HCT116 (cell line): ENCODE measurements around the gene GLRA2. TPM values are rescaled to one million over a fixed set of nuclear protein-coding genes. Genes with fewer than 3 reads are reported as not detected.

Experiments
- ATAC-seq: fragments of 200-7000 bp; cut with Tn5 transposase; 2 replicates; pipeline ENCODE4 v1.9.1; 2020; ENCODE audit warnings: mild to moderate bottlenecking, moderate library complexity
- BruUV-seq: library from RNA; stranded (reverse); fragments of 400-500 nt; replicated peaks from 2 replicates; lab custom pipeline; 2021; lab: Mats Ljungman, UMichigan
- CTCF ChIA-PET: fragments of 300-600 bp; sonication (Branson Sonifier 250); formaldehyde crosslinking; loops from one replicate; lab custom pipeline; 2021; ENCODE audit warnings: antibody characterized with exemption; lab: Charles Lee
- POLR2A ChIA-PET: fragments of 300-600, 350-600 bp; sonication (Branson Sonifier 250); formaldehyde crosslinking; loops from one replicate; lab custom pipeline; 2021; ENCODE audit warnings: antibody characterized with exemption; lab: Charles Lee
- RAD21 ChIA-PET, 2 experiments: fragments of 300-600 bp; sonication (Branson Sonifier 250); formaldehyde crosslinking; loops; one replicate each; lab custom pipeline; 2023; ENCODE audit warnings: low total read pairs in 2 of 2; ENCODE audit not compliant: uncharacterized antibody in 2 of 2, unreplicated experiment in 2 of 2, low non-redundant PET in 1 of 2; lab: Charles Lee
- DNase-seq: peaks from one replicate; pipeline ENCODE4 v3.0.0-alpha.2; 2010; ENCODE audit warnings: low read depth, low spot score
- H2AFZ ChIP-seq: fragments of 200-600 bp; shearing (Covaris generic), sonication (generic); 2 replicates; pipeline ENCODE4 v1.6.1; 2017; ENCODE audit warnings: low read depth, mixed run types, mixed read lengths, antibody characterized with exemption, low read length; ENCODE audit not compliant: poor library complexity, severe bottlenecking
- H3K27ac ChIP-seq: 2 replicates; pipeline ENCODE4 v1.5.1; 2012; ENCODE audit warnings: low read depth, low read length
- H3K27me3 ChIP-seq: fragments of 200-600 bp; sonication (generic); 2 replicates; pipeline ENCODE4 v1.6.1; 2016; ENCODE audit warnings: mixed run types, low read length, mixed read lengths; ENCODE audit not compliant: insufficient read depth
- H3K36me3 ChIP-seq, 2 experiments: fragments of 200-500 bp in 1 of 2; fragments of 200-600 bp in 1 of 2; sonication (Bioruptor generic) in 1 of 2; sonication (generic) in 1 of 2; 2 replicates each; pipeline versions ENCODE4 v1.5.1 to v1.6.1; 2014 to 2016; ENCODE audit warnings: low read length in 2 of 2, inconsistent platforms in 1 of 2, mixed read lengths in 1 of 2, mixed run types in 1 of 2; ENCODE audit not compliant: insufficient read depth in 2 of 2, control insufficient read depth in 1 of 2
- H3K4me1 ChIP-seq, 2 experiments: fragments of 200-600 bp in 1 of 2; sonication (generic) in 1 of 2; 2 replicates each; pipeline versions ENCODE4 v1.5.1 to v1.6.1; 2012 to 2017; ENCODE audit warnings: low read length in 2 of 2, inconsistent platforms in 1 of 2, mild to moderate bottlenecking in 1 of 2, mixed read lengths in 1 of 2, mixed run types in 1 of 2, moderate library complexity in 1 of 2; ENCODE audit not compliant: insufficient read depth in 2 of 2, control insufficient read depth in 1 of 2
- H3K4me2 ChIP-seq: fragments of 200-600 bp; sonication (generic); 2 replicates; pipeline ENCODE4 v1.6.1; 2017; ENCODE audit warnings: mixed run types, low read length, mixed read lengths
- H3K4me3 ChIP-seq, 2 experiments: fragments of 200-600 bp in 1 of 2; sonication (generic) in 1 of 2; replicated peaks in 1 of 2; 2 replicates each; pipeline ENCODE4 v1.5.1; 2011 to 2016; ENCODE audit warnings: low read length in 2 of 2, control low read depth in 1 of 2, low read depth in 1 of 2, mild to moderate bottlenecking in 1 of 2, mixed read lengths in 1 of 2, mixed run types in 1 of 2
- H3K79me2 ChIP-seq: fragments of 200-600 bp; sonication (generic); 2 replicates; pipeline ENCODE4 v1.6.1; 2017; ENCODE audit warnings: mild to moderate bottlenecking, mixed run types, low read length, moderate library complexity, mixed read lengths; ENCODE audit not compliant: insufficient read depth
- H3K9ac ChIP-seq: fragments of 200-600 bp; sonication (generic); 2 replicates; pipeline ENCODE4 v1.6.1; 2016; ENCODE audit warnings: low read length, mixed read lengths
- H3K9me2 ChIP-seq: fragments of 200-600 bp; sonication (generic), shearing (Covaris generic); 2 replicates; pipeline ENCODE4 v1.6.1; 2017; ENCODE audit warnings: mixed run types, mild to moderate bottlenecking, moderate library complexity; ENCODE audit not compliant: insufficient read depth
- H3K9me3 ChIP-seq, 2 experiments: fragments of 200-500 bp in 1 of 2; fragments of 200-600 bp in 1 of 2; sonication (Bioruptor generic) in 1 of 2; sonication (generic) in 1 of 2; 2 replicates each; pipeline ENCODE4 v1.6.1; 2014 to 2017; ENCODE audit warnings: low read length in 2 of 2, mixed read lengths in 2 of 2, inconsistent platforms in 1 of 2, low read depth in 1 of 2, mild to moderate bottlenecking in 1 of 2, mixed run types in 1 of 2, moderate library complexity in 1 of 2; ENCODE audit not compliant: control insufficient read depth in 1 of 2, insufficient read depth in 1 of 2
- H4K20me1 ChIP-seq: fragments of 200-600 bp; sonication (generic), shearing (Covaris generic); 2 replicates; pipeline ENCODE4 v1.6.1; 2017; ENCODE audit warnings: mixed run types, mild to moderate bottlenecking, moderate library complexity; ENCODE audit not compliant: insufficient read depth
- CBX3 ChIP-seq: IDR thresholded peaks from 2 replicates; pipeline ENCODE4 v1.6.1; 2012; ENCODE audit warnings: low read depth
- EGR1 ChIP-seq: IDR thresholded peaks from 2 replicates; pipeline ENCODE4 v1.6.1; 2012; ENCODE audit warnings: low read depth
- ELF1 ChIP-seq: IDR thresholded peaks from 2 replicates; pipeline ENCODE4 v1.6.1; 2012; ENCODE audit warnings: low read depth, borderline replicate concordance
- JUND ChIP-seq: IDR thresholded peaks from 2 replicates; pipeline ENCODE4 v1.6.1; 2012
- POLR2A ChIP-seq: IDR thresholded peaks from 2 replicates; pipeline ENCODE4 v1.7.0; 2011; ENCODE audit warnings: borderline replicate concordance; ENCODE audit not compliant: insufficient read depth, insufficient read length; ENCODE audit errors: extremely low read depth
- RAD21 ChIP-seq: IDR thresholded peaks from 2 replicates; pipeline ENCODE4 v1.6.1; 2012; ENCODE audit warnings: low read depth, mild to moderate bottlenecking
- SIN3A ChIP-seq: IDR thresholded peaks from 2 replicates; pipeline ENCODE4 v1.6.1; 2012; ENCODE audit warnings: low read depth
- intact Hi-C: fragments of 100-400 bp; cut with micrococcal nuclease; formaldehyde crosslinking; loops from 2 replicates; pipeline ENCODE4 v1.10.0; 2022
- total RNA-seq: library from RNA; stranded (reverse); gene quantifications from one replicate; pipeline ENCODE4 v1.2.1, GENCODE V29; 2021; ENCODE audit not compliant: unreplicated experiment
- TF ChIP-seq, protein P1 (sequence below): IDR thresholded peaks from 2 replicates; pipeline ENCODE4 v1.6.1; 2012; ENCODE audit warnings: low read depth
- TF ChIP-seq, protein P2 (sequence below): IDR thresholded peaks from 2 replicates; pipeline ENCODE4 v1.6.1; 2011; ENCODE audit warnings: mild to moderate bottlenecking, low read length, moderate library complexity; ENCODE audit not compliant: insufficient replicate concordance; ENCODE audit errors: extremely low read depth
- TF ChIP-seq, protein P3 (sequence below): IDR thresholded peaks from 2 replicates; pipeline ENCODE4 v1.6.1; 2012

The GLRA2 gene
- total RNA-seq, 1 experiment from 2014 or later = not detected

GRCh38 chrX:14504960-14505538, 24.3 kb upstream of the GLRA2 start:
- no TSS peak for BruUV-seq
- Histone ChIP-seq H3K9me2 (no peaks in the 10 kb centered on the region), H4K20me1 (no peaks in the 10 kb centered on the region), H3K79me2 (no peaks in the 10 kb centered on the region), H3K4me1 (no peaks in the 10 kb centered on the region), H3K4me2 (no peak overlapping the region), H3K27me3 (no peaks in the 10 kb centered on the region), H3K9ac (no peak overlapping the region), H2AFZ (no peak overlapping the region), H3K36me3 (no peaks in the 10 kb centered on the region), H3K9me3 (no peaks in the 10 kb centered on the region), H3K27ac (no peak overlapping the region), H3K4me3 (no peak overlapping the region)
- TF ChIP-seq SIN3A (no peak), POLR2A (no peak), ELF1 (no peak), CBX3 (no peak), JUND (no peak), EGR1 (no peak), RAD21 (no peak)
- TF ChIP-seq, protein P1, sequence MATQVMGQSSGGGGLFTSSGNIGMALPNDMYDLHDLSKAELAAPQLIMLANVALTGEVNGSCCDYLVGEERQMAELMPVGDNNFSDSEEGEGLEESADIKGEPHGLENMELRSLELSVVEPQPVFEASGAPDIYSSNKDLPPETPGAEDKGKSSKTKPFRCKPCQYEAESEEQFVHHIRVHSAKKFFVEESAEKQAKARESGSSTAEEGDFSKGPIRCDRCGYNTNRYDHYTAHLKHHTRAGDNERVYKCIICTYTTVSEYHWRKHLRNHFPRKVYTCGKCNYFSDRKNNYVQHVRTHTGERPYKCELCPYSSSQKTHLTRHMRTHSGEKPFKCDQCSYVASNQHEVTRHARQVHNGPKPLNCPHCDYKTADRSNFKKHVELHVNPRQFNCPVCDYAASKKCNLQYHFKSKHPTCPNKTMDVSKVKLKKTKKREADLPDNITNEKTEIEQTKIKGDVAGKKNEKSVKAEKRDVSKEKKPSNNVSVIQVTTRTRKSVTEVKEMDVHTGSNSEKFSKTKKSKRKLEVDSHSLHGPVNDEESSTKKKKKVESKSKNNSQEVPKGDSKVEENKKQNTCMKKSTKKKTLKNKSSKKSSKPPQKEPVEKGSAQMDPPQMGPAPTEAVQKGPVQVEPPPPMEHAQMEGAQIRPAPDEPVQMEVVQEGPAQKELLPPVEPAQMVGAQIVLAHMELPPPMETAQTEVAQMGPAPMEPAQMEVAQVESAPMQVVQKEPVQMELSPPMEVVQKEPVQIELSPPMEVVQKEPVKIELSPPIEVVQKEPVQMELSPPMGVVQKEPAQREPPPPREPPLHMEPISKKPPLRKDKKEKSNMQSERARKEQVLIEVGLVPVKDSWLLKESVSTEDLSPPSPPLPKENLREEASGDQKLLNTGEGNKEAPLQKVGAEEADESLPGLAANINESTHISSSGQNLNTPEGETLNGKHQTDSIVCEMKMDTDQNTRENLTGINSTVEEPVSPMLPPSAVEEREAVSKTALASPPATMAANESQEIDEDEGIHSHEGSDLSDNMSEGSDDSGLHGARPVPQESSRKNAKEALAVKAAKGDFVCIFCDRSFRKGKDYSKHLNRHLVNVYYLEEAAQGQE = no peak
- TF ChIP-seq, protein P2, sequence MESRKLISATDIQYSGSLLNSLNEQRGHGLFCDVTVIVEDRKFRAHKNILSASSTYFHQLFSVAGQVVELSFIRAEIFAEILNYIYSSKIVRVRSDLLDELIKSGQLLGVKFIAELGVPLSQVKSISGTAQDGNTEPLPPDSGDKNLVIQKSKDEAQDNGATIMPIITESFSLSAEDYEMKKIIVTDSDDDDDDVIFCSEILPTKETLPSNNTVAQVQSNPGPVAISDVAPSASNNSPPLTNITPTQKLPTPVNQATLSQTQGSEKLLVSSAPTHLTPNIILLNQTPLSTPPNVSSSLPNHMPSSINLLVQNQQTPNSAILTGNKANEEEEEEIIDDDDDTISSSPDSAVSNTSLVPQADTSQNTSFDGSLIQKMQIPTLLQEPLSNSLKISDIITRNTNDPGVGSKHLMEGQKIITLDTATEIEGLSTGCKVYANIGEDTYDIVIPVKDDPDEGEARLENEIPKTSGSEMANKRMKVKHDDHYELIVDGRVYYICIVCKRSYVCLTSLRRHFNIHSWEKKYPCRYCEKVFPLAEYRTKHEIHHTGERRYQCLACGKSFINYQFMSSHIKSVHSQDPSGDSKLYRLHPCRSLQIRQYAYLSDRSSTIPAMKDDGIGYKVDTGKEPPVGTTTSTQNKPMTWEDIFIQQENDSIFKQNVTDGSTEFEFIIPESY = no peak
- TF ChIP-seq, protein P3, sequence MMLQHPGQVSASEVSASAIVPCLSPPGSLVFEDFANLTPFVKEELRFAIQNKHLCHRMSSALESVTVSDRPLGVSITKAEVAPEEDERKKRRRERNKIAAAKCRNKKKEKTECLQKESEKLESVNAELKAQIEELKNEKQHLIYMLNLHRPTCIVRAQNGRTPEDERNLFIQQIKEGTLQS = no peak
- ATAC-seq (no peak), DNase-seq (no peak)
- ChIA-PET CTCF (no interaction called here), RAD21 (no interaction called here), POLR2A (no interaction called here)
- intact Hi-C loops = no loop called here
